GM19240 (cell line): ENCODE results near the gene SHISAL1.
"Not testable (repeated sequence)": the region's sequence is repeated elsewhere in the genome, so short reads cannot be mapped to it uniquely, and the experiment has no call there.

Source experiments
- DNase-seq: peaks from one replicate; pipeline ENCODE4 v3.0.0; 2011; ENCODE audit warnings: low spot score; ENCODE audit not compliant: insufficient read length

SHISAL1 gene

GRCh38 chr22:44304354-44304753, 8.4 kb downstream of the SHISAL1 start:
- no peak for DNase-seq

DNA sequence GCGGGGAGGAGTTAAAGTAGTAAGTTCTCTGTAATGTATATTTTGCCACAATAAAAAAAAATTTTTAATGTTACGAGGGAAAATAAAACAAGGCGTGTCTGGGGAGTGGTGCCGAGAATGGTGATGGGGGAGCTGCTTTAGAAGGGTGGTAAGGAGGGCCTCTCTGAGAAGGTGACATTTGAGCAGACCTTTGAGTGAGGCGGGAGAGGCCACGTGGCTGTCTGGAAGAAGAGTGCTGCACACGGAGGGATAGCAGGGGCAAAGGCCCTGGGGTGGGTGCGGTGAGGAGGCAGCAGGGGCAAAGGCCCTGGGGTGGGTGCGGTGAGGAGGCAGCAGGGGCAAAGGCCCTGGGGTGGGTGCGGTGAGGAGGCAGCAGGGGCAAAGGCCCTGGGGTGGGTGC, 10.4 kb downstream of the SHISAL1 start:
- not testable (repeated sequence) for DNase-seq

DNA sequence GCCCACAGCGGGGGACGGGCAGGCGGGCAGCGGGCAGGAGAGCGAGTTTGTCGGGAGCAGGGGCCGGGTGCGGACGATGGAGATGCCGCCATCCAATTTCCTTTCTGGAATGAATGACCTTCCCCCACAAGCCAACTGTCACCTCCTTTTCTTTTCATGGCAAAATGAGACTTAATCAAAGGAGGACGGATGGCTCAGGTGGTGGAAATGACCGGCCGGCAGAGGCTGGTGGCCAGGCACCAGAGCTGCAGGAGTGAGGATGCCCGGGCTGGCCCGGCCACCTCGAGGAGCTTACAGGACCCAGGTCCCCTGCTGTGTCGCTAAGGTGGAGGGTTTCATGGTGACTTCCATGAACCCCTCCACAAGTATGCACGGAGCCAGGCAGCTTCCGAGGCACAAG, 11.7 kb downstream of the SHISAL1 start:
- no peak for DNase-seq

GRCh38 chr22:44299124-44299523, 13.6 kb downstream of the SHISAL1 start:
- no peak for DNase-seq

- no peak for DNase-seq
Measured at GRCh38 chr22:44298406-44299091, 14.2 kb downstream of the SHISAL1 start.

DNA sequence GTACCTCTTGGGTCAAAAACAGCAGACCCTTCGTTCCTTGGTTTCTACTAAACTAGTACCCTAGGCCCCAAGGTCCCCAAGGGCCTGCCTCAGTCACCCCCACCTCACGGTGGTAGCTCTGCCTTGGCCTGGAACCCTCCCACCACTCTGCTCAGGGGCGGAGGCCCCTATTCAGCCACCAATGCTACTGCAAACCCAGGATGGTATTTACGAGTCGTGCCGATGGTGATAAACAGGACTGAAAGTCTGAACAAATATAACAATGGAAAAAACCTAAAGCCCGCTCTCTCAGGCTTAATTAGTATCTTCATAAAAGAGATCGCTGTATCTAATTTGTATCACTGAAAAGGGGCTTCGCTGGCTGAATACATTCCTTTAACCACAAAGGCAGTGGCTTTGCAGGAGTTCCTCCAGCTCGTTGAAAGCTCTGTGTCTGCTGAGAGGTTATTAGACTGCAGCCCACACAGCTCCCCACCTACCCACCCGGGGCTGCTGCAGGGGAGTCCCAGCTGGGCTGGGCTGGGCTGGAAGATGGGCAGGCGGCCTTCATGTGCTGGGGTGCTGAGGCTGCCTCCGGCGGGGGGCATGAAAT, 15.2 kb downstream of the SHISAL1 start:
- no peak for DNase-seq

DNA sequence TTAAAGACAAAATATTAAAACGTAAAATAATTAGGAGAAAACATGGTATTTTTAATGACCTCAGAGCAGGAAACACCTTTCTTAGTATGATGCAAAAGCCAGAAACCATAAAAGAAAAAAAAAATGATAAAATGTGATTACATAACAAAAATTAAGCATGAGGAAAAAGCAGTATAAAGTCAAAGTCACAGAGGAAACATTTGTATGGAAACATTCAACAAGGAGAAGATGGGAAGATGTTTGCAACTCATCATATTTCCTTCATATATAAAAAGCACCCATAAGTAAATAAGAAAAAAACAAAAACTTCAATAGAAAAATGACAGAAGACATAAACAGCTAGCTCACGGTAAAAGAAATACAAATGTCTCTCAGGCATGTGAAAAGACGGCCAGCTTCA, 17.3 kb downstream of the SHISAL1 start:
- no peak for DNase-seq

DNA sequence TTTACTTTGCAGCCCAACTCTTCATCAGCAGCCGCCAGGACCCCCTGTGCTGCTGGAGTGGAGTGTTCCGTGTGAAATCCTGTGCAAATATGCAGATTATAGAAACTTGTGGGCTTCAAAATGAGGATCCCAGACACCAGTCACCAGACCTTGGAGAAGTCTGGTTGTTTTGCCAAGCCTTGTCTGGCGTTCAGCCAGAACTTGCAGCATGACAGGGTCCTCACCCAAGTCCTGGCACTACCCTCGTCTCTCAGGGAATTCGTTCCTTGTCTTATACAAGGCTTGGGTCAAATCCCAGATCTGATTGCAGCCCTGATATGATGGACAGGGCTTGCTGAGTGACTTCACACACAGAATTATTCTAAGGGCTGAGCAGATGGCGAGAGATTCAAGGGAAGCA, 18.9 kb downstream of the SHISAL1 start:
- no peak for DNase-seq

- DNase-seq: no peak
Measured at GRCh38 chr22:44293034-44293433, 19.7 kb downstream of the SHISAL1 start.

- no peak for DNase-seq
Measured at GRCh38 chr22:44292521-44292920, 20.2 kb downstream of the SHISAL1 start.

DNA sequence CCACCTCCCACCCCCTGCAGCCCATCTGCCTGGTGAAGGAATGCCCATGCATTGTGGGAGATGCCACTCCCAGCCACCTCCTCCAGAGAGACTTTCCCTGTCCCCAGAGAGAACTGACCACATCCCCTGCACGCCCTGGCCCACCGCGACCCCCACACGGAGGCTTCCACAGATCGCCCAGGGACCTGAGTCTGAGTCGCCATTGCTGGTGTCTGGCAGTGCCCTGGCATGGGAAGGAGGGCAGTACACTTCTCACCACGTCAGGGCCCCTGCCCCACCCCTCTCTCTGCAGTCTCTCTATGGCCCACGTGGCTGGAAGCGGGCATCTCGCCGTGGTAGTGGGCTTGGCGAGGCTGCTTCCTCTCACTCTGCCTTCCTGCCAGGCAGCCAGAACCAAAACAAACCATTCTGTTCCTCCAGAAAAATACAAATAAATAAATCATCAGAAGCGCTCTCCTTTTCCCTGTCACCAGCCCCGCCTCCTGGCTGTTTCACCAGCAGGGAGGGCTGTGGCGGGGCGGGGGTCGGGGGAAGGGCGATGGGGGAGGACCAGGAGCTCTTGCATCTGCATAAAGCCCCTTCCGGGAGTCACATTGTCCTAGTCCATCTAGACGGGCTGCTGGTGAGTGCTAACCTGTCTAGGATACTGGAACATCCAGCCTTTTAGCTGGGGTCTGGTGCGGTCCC, 20.9 kb downstream of the SHISAL1 start:
- DNase-seq: no peak

DNA sequence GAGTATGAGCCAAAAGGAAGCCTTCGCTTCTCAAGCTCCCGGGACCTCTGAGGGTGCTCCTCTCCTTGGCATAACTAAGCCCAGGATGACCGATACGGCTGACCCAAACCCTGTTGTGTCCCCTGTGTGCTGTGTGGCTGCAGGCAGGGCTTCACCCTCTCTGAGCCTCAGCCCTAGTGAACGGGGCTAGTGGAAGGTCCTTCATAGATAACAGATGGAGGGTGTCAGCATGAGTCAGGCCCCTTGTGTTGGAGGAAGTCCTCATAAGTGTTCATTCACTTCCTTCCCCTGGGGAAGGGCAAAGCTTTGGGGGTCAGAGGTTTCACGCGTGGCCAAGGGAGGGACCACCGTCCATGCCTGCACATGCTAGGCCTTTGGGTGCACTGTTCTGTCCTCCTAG, 21.5 kb downstream of the SHISAL1 start:
- no peak for DNase-seq

DNA sequence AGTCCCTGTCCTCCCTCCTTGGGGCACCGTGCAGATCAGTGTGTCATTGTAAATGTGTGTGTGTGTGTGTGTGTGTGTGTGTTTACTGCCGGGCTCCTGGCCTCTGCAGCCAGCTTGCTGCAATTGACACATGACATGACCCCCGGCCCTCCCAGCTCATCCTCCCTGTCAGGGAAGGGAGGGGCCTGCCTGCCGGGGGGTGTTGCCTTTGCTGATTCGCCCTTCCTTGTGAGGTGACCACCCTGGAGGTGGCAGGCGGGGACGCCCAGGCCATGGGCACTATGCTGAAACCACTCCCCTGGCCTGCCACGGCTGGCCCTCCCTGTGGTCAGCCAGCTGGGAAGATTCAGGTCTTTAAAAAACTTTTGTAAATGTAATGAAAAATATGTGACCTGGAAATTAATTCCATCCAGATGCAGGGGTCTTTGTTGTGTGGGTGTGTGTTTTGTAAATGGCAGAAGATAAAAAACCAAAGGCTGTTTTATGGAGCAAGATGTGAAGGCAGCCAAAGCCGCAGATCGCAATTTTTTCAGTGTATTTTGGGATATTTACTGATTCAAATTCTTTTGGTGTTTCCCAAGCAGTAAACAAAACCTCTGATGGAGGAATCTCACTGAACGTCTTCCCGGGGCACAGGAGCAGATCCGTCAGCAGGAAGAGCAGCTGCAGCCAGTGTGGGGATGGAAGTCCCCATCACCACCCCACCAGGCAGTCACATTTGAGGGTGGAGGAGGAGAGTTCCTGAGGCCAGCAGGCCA, 23.2 kb downstream of the SHISAL1 start:
- no peak for DNase-seq

DNA sequence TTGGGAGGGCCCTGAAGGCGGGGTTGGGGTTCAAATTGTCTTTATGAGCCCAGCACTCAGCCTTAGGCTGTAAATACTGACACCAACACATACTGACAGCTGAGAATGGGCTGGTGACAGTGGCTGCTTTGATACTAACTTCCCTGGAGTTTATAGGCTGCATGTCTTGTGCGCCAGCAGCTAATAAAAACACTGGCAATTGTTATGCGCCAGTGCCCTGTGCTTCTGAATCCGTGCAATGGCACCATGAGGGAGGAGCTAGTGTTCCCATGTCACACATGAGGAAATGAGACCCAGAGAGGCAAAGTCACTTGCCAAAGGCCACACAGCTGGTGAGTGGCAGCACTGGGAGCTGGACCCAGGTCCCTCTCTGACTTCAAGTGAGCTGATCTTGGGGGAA, 23.8 kb downstream of the SHISAL1 start:
- no peak for DNase-seq

DNA sequence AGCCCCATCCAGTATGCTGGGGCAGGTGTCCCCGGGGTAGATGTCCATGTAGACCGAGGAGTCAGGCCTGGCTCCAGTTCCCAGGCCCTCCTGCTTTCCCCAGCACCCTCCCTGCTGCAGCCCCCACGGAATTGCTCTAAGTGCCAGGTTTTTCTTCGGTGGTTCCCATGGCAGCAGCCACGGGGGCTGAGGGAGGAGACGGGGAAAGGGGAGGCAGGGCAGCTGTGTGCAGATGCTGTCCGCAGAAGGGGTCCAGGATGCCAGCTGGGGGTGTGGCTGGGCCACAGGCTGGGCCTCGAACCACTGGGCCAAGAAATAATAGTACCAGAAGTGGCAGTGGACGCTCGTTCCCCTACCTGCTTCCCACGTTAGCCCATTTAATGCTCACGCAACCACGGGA, 25.0 kb downstream of the SHISAL1 start:
- DNase-seq: no peak

DNA sequence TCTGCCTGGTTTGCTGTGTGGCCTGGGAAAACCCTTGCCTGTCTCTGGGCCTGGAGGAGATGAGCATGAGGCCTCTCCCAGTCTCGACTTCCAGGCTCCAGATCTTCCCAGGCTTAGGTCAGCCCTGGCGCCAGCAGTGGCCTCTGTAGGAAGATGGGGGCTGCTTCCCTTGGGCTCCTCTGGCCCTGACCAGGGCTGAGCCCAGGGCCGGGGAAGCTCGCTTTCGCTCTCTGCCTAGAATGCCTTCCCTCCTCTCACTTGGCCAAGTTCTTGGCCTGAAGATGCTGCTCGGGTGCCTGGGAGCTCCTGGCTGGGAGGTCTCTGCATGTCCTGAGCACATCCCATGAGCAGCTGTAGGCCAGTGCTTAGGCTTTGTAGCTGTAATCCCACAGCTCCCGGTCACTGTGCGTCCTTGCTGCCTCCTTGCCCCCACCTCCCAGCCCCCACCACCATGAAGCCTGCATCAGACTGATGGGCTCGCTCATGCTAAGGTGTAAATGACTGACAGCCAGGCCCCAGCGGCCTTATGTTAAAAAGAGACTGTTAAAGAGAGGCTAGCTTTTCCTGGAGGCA, 25.5 kb downstream of the SHISAL1 start:
- no peak for DNase-seq

GRCh38 chr22:44286646-44287045, 26.1 kb downstream of the SHISAL1 start:
- no peak for DNase-seq

- no peak for DNase-seq
Measured at GRCh38 chr22:44284711-44285110, 28.0 kb downstream of the SHISAL1 start.

DNA sequence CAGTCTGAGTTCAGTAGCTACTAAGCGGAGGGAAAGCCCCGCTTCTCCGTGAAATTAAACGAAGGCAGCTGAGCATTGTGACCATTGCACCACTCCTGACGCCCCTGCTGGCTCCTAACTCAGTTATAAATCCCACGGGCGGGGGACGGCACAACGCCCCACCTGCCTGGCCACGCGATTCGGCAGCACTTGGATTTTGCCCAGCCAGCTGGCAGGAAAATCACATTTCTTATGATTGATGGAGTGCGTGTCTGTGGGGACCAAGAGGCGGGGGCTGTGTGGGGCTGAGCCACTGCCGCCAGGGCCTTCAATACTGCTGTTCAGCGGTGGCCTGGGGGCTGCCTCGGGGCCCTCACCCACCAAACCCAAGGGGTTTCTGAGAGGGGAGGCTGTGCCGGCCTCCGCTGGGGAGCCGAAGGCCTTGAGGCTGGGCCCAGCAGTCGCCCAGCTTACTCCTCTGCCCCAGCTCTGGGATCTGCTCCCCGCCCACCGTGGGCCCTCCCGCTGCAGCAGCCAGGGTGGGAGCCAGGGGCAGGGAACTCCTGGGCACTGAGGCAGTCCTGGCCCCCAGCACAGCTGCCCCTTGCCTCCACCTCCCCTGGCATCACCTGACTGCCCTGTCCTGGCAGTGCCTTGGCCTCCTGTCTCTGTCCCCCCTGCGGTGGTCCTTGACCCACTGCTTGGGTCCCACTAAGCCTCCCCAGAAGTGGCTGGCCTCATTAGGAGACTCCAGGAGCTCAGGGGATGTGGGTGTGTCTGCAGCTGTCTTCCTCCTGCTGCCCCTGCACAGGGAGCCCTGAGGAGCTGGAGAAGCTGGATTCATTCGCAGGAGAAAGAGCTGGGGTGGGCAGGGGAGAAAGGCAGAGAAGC, 30.7 kb downstream of the SHISAL1 start:
- no peak for DNase-seq

DNA sequence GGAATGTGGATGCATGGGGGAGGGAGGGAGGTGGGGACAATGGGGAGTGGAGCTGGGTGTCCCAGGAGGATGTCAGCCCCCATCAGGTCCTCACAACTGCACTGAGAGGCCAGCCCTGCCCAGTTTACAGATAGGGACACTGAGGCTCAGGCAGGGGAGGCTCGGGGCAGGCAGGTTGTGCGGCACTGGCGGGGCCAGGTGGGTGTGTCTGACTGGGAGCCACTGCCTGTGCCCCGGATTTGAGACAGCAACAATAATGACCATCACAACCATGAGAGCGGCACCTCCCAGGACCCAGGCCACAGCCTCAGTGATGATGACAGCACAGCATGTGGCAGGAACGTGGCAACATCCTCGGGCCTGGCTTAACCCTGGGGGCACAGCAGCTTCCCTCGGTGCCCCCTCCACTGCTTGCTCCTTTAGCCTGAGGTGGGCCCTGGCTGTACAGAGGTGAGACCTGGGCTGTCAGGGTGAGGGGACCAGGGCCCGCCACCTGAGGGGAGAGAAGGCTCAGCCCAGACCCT, 32.0 kb downstream of the SHISAL1 start:
- DNase-seq: no peak

- no peak for DNase-seq
Measured at GRCh38 chr22:44279069-44279360, 33.7 kb downstream of the SHISAL1 start.
